ENCODE measurements around the gene TTLL9.

DNA sequence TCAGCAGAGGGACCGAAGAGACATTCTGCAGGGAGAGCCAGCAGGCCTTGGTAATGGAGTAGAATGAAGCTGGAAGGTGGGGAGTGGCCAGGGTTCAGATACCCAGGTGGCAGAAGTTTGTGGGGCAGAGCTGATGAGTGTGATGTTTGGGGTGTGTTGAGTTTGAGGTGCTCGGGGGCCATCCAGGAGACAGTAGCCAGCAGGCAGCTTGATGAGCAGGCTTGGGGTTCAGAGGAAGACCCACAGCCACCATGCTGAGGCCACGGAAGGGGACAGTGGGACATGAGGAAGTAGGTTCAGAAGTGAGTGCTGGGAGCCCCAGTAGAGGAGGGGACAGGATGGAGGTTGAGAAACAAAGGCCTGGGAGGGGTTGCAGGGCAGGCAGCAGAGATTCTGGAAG lies 13.9 kb upstream of the TTLL9 start:
- TF ChIP-seq, protein P1, sequence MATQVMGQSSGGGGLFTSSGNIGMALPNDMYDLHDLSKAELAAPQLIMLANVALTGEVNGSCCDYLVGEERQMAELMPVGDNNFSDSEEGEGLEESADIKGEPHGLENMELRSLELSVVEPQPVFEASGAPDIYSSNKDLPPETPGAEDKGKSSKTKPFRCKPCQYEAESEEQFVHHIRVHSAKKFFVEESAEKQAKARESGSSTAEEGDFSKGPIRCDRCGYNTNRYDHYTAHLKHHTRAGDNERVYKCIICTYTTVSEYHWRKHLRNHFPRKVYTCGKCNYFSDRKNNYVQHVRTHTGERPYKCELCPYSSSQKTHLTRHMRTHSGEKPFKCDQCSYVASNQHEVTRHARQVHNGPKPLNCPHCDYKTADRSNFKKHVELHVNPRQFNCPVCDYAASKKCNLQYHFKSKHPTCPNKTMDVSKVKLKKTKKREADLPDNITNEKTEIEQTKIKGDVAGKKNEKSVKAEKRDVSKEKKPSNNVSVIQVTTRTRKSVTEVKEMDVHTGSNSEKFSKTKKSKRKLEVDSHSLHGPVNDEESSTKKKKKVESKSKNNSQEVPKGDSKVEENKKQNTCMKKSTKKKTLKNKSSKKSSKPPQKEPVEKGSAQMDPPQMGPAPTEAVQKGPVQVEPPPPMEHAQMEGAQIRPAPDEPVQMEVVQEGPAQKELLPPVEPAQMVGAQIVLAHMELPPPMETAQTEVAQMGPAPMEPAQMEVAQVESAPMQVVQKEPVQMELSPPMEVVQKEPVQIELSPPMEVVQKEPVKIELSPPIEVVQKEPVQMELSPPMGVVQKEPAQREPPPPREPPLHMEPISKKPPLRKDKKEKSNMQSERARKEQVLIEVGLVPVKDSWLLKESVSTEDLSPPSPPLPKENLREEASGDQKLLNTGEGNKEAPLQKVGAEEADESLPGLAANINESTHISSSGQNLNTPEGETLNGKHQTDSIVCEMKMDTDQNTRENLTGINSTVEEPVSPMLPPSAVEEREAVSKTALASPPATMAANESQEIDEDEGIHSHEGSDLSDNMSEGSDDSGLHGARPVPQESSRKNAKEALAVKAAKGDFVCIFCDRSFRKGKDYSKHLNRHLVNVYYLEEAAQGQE (IDR thresholded peaks at IDR 0.05; ENCODE audit: insufficient replicate concordance, low read depth), result no peak
- TF ChIP-seq POLR2AphosphoS5 (IDR thresholded peaks at IDR 0.05; ENCODE audit: low read depth) (no peak), SPI1 (IDR thresholded peaks at IDR 0.05; ENCODE audit: borderline replicate concordance, low read depth) (no peak), GABPA (IDR thresholded peaks at IDR 0.05; ENCODE audit: low read depth) (no peak)
- TF ChIP-seq, protein P2, sequence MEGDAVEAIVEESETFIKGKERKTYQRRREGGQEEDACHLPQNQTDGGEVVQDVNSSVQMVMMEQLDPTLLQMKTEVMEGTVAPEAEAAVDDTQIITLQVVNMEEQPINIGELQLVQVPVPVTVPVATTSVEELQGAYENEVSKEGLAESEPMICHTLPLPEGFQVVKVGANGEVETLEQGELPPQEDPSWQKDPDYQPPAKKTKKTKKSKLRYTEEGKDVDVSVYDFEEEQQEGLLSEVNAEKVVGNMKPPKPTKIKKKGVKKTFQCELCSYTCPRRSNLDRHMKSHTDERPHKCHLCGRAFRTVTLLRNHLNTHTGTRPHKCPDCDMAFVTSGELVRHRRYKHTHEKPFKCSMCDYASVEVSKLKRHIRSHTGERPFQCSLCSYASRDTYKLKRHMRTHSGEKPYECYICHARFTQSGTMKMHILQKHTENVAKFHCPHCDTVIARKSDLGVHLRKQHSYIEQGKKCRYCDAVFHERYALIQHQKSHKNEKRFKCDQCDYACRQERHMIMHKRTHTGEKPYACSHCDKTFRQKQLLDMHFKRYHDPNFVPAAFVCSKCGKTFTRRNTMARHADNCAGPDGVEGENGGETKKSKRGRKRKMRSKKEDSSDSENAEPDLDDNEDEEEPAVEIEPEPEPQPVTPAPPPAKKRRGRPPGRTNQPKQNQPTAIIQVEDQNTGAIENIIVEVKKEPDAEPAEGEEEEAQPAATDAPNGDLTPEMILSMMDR (IDR thresholded peaks at IDR 0.05; ENCODE audit: insufficient read depth, low read length), result no peak

All from HL-60 (cell line).